ENCODE results near the gene ATP5F1D.
"Not testable (repeated sequence)": the region's sequence is repeated elsewhere in the genome, so short reads cannot be mapped to it uniquely, and the experiment has no call there.

ATP5F1D gene

DNA sequence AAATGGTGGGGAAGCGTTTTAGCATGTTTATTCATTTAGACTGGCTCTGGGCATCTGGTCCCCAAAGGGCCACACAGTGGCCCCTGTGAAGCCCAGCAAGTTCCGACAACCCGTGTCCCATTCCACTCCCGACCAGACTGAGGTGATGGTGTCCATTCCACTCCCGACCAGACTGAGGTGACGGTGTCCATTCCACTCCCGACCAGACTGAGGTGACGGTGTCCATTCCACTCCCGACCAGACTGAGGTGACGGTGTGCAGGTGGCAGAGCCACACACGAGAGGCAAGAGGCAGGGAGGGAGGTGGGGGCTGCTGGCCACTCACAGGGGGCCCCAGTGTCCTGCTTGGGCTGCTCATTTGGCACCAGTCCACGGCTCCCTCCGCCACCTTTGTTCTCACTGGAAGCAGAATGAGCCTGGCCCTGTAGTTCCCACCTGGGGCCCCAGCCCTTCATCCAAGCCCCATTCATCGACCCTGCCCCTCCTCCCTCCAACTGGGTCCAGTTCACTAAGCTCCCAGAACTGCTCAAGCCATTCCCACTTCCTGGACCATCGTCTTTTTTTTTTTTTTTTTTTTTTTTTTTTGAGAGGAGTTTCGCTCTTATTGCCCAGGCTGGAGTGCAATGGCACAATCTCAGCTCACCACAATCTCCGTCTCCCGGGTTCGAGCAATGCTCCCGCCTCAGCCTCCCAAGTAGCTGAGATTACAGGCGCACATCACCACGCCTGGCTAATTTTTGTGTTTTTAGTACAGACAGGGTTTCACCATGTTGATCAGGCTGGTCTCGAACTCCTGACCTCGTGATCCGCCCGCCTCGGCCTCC, 4.9 kb downstream of the ATP5F1D start:
- DNase-seq (ENCODE audit: low read depth, low spot score) = not testable (repeated sequence)

DNA sequence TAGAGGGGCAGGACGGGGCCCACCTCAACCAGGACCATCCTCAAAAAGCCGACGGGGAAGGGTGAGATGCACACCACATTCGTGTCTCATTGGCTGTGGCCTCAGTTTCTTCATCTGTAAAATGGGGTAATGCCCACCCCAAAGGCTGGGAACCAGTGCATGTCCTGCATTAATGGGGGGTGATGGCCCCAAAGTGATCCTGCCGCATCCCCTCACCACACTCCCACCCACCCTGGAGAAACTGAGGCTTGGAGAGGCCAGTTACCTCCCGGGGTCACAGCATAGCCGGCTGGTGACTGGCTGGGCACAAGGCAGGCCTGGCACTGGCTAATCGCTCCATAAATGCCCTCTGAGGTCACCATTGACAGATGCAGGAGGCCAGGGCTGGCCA, 6.2 kb downstream of the ATP5F1D start:
- no peak for DNase-seq (ENCODE audit: low read depth, low spot score)

DNA sequence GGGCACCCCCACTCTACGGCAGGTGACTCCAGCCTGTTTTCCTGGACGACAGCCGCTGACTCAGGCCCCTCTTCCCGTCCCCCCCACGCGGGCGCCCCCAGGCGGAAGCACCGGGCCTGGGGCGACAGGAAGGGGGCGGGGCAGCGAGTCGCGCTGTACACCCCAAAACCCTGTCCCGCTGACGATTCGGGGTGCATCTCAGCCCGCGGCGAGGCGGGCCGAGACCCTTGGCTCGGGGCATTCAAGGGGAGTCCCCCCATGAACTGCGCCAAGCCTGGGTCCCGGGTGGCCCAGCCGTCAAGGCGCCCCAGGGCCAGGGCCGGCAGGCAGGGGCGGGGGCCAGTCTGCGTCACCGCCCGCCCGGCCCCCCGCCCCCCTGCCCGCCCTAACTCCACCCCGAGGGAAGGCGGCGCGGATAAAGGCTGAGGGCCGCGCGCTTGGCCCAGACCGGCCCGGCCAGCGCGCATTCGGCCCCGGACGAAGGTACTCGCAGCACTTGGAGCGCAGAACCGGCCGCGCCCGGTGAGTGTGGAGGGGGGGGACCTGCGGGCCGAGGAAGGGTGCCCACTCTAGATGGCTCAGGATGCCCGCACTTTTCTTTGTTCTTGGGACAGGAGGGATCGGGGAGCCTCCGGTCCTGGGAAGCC, 6.7 kb downstream of the ATP5F1D start, which contains the start of gene MIDN:
Gene MIDN (plus strand): TSS at position 445 of the 647 bp plus-strand sequence. CDS start 1,714 bp downstream, outside the sequence.
- no peak for DNase-seq (ENCODE audit: low read depth, low spot score)

DNA sequence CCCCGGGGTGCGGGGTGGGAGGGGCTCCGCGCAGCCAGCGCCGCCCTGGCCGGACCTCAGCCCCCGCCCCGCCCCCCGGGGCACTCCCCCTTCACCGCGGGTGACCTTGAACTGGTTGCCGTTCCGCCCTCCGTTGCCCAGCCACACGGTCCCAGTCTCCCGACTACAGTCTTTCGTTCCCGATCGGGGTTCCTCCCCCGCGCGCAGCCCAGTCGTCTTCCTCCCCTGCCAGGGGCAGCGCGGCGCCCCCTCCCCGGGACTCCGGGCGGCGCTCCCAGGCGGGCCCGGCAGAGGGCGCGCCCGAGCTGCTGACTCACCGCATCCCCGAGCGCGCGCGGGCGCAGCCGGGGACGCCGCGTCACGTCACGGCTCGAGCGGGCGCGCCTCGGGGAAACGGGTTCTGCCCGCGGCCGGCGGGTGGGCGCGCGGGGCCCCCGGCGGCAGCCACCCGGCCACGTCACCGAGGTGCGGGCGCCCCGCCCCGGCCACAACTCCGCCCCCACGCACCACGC, 7.3 kb downstream of the ATP5F1D start:
- DNase-seq (ENCODE audit: low read depth, low spot score) = no peak

DNA sequence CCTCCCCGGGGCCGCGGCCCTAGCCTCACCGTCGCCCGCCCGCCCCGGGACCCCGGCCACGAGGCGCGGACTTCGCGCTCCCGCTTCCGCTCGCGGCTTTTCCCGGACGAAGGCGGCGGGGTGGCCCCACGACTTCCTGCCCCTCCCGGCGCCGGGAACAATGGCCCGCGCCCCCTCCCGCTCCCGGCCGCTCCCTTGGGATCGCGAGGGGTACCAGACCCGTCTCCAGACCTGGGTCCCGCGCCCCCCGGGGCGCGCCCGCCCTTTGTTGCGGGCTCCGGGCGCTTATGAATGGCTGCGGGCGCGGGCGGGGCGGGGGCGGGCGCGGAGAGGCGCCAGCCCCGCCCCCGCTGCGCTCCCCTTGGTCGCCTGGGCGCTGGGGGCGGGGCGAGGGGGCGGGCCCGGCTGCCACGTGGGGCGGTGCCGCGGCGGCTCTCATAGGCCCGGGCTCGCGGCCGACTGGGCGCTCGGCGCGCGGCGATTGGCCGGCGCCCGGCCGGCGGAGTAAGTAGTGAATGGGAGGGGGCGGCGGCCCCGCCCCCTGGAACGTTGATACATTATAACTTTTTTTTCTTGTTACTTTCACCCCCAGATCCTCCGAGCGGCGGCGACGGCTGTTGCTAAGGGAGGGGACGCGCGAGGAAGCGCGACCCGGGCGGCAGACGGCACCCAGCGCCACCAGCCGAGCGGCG, 7.9 kb downstream of the ATP5F1D start:
- peak; percentile 93 for DNase-seq (ENCODE audit: low read depth, low spot score)

DNA sequence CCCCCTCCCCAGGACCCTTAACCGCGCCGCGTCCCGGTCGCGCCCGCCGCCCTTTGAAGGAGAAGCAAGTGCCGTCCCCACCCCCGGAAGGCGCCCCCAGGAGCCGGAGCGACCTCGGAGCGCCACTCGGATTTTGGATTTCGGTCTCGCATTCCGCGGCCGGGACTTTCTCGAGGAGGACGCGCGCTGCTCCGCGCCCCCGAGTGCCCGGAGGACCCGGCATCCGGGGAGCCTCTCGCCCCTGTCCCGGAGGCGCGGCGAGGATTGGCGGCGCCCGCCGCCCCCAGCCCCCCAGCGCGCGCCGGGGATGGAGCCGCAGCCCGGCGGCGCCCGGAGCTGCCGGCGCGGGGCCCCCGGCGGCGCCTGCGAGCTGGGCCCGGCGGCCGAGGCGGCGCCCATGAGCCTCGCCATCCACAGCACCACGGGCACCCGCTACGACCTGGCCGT, 8.5 kb downstream of the ATP5F1D start:
- no peak for DNase-seq (ENCODE audit: low read depth, low spot score)

DNA sequence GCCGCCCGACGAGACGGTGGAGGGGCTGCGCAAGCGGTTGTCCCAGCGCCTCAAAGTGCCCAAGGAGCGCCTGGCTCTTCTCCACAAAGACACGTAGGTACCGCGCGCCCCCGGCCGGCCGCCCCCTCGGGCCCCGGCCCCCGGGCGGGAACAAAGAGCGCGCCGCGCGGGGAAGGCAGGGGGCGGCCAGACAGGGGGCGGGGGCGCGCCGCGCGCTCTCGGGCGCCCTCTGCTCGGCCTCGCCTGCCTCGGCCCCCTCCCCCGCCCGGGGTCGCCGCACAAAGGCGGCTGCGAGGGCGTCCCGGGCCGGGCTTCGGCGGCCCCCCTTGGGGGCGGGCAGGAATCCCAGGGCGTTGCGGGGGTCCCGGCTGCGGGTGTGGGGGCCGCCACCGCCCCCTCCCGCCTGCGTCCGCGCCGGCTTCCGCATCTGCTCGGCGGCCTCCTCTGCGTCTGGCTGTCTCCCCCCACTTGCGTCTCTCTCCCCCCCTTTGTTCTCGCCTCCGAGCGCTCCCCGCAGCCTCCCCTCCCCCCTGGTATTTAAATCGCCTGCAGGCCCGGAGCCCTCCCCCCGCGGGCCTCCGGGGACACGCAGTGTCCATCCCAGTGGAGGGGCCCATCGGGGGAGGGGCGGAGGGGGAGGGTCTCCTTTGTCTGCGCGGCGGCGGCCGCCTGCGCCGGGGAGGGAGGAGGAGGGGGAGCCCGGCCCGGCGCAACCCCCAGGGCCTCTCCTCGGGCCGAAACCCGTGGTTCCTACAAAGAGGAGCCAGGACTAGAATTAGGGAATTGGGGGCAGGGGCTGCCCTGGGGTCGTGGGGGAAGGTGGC, 9.1 kb downstream of the ATP5F1D start:
- no peak for DNase-seq (ENCODE audit: low read depth, low spot score)

DNA sequence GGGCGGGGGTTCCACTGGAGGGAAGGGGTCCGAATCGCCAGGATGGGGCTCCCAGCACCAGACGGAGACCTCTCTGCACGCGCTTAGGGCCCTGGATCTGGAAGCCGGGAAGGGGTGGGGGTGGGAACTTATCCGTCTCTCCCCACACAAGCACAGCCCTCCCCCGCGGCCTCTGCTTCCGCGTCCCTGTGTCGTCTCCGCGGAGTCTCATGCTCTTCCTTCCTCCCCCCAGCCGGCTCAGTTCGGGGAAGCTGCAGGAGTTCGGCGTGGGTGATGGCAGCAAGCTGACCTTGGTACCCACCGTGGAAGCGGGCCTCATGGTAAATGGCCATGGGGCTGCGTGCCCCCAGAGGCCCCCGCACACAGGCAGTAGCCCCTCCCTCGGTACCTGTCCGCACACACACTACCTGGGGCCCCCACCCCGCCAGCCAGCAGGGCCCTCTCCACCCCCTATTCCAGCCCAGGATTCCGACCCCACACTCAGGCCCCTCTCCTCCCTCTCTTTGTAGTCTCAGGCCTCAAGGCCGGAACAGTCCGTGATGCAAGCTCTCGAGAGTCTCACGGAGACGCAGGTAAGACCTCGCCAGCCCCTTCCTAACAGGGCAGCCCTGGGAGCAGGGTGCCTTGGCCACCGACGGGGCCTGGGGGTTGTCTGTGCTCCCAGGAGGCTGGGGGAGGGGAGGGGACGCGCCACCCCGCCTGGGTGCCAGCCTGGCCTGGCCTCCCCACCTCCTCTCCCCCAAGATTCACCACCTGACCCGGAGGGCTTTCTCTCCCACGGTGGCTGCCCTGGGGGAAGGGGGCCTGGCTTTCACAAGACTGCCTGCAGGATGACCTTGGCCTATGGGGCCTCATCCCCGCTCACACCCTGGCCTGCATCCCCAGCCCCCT, 10.0 kb downstream of the ATP5F1D start:
- DNase-seq (ENCODE audit: low read depth, low spot score) = no peak

DNA sequence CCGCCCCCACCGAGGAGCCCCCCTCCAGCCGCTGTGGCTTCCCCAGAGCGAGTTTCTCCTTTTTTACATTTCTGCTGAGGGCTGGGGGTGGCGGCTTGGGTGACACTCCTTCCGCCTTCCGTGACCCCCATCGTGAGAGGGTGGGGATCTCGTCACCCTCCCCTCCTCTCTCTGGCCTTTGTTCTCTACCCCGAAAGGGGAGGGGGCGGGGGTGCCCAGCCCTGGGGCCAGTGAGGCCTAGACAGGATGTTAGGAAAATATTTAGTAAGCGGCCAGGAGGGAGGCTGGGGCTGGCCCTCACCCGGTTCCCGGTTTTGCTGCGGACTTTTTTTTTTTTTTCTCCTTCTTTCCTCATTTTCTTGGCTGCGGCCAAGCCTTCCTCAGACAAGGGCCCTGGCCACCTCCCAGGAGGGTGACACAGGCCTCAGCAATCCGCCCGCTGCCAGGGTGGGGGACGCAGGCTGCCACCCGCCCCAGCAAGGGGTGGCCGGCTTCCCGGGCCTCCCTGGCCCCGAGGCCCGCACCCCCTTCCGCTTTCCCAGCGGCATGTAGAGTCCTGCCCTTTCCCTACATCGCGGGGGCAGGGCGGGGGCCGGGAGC, 10.8 kb downstream of the ATP5F1D start:
- DNase-seq (ENCODE audit: low read depth, low spot score) = peak; percentile 85

DNA sequence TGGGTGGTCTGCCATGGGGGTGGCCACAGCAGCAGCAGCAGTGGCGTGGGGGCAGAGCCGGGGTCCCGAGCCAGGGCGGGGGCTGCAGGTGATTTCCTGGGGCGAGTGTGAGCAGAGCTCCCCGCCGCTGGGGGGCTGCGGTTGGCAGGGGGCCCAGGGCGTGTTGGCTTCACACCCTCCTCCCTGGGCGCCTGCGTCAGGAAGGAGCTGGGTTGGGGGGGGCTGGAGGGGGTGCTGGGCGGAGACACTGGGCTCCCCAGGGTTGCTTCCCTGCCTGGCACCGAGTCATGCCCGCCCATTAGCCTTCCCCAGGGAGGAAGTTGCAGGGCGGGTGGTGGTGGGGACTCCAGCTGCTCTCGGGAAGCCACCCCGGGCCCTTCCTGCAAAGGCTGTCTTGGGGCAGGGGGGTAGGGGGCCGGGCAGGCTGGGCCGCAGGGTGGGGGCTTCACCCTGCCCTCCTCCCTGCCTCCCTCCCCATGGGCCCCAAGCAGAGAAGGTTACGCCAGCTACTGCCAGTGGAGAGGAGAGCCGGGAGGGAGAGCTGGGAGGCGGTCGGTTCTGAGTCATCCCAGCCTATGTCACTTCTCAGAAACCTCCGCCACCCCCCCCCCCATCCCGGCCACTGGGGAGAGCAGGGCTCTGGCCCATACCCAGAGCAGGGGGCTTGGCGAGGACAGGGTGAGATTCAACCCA, 11.4 kb downstream of the ATP5F1D start:
- DNase-seq (ENCODE audit: low read depth, low spot score) = peak; percentile 91

DNA sequence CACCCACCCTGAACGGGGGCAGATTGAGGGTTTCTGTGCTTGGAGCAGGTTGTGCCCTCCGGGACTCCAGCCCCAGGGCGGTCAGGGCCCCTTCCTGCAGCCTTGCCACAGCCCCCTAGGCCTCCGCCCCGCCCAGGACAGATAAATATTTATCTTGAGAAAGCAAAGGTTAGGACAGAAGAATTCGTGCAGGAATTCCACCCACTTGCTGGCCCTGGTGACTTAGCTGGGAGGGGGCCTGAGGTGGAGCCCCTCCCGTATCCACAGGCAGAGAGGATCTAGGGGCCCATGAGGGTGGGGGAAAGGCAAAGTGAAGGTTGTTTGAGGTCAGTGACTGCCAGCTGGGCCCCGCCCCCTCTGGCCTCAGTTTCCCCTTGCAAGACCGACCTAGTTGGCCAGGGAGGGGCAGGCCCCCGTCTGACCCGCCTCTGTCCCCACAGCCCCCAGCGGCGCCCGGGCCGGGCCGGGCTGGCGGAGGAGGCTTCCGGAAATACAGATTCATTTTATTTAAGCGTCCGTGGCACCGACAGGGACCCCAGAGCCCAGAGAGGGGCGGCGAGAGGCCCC, 12.0 kb downstream of the ATP5F1D start:
- peak; percentile 78 for DNase-seq (ENCODE audit: low read depth, low spot score)

DNA sequence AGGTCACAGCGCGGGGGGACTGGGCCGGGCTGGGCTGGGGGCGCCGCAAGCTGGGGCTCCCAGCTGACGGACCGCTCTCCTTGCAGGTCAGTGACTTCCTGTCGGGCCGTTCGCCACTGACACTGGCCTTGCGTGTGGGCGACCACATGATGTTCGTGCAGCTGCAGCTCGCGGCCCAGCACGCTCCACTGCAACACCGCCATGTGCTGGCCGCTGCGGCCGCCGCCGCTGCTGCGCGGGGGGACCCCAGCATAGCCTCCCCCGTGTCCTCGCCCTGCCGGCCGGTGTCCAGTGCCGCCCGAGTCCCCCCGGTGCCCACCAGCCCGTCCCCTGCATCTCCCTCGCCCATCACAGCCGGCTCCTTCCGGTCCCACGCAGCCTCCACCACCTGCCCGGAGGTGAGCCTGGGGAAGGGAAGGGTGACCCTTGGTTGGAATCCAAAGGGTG, 12.6 kb downstream of the ATP5F1D start:
- no peak for DNase-seq (ENCODE audit: low read depth, low spot score)

DNA sequence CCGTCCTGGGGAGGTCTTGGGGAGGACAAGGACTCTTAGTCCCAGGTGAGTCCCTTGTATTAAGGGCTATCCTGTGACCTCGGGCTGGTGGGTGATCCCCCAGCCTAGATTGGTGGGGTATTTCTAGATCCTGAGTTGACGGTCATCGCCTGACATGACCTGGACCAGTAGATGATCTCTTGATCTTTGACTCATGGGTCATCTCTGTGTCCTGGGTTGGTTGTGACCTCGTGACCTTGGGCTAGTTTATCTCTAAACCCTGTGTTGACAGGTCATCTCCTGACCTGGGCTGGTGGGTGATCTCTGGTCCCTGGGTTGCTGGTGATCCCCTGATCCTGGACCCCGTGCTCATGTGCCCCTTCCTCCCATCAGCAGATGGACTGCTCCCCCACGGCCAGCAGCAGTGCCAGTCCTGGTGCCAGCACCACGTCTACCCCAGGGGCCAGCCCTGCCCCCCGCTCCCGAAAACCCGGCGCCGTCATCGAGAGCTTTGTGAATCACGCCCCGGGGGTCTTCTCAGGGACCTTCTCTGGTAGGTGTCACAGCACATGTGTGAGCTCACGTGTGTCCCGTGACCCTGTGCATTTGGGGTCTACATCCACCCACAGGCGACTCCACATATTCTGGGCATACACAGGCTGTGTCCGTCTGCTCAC, 13.1 kb downstream of the ATP5F1D start:
- DNase-seq (ENCODE audit: low read depth, low spot score) = no peak

DNA sequence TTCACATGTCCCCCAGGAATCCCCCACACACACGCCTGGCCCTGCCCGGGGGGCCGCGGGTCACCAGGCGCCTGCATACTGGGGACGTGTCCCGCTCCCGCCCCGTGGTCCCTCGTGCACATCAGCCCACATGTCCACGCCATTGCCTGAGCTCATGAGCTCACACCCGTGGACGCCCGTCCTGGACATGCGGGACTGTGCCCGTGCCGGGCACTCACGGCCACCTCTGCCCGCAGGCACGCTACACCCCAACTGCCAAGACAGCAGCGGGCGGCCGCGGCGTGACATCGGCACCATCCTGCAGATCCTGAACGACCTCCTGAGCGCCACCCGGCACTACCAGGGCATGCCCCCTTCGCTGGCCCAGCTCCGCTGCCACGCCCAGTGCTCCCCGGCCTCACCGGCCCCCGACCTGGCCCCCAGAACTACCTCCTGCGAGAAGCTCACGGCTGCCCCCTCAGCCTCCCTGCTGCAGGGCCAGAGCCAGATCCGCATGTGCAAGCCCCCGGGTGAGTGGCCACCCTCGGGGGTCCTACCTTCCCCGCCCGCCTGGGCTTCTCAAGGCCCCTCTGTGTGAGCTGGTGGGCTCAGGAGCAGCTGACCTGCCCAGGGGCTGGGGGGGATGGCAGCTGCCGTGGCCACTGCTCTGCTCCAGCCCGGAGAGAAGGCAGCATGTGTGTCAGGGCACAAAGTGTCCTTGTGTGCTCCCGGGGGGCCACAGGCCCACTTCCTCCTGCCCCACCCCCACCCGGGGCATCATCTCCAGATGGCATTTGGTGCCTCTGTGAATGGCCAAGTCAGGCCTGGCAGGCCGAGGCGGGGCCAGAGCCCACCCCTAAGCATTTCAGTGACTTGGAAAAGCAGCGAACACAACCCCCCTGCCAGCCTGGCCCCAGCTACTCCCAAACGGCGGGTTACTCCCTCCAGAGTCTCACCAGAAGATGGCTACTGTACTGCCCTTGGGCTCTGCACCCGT, 13.9 kb downstream of the ATP5F1D start:
- no peak for DNase-seq (ENCODE audit: low read depth, low spot score)

DNA sequence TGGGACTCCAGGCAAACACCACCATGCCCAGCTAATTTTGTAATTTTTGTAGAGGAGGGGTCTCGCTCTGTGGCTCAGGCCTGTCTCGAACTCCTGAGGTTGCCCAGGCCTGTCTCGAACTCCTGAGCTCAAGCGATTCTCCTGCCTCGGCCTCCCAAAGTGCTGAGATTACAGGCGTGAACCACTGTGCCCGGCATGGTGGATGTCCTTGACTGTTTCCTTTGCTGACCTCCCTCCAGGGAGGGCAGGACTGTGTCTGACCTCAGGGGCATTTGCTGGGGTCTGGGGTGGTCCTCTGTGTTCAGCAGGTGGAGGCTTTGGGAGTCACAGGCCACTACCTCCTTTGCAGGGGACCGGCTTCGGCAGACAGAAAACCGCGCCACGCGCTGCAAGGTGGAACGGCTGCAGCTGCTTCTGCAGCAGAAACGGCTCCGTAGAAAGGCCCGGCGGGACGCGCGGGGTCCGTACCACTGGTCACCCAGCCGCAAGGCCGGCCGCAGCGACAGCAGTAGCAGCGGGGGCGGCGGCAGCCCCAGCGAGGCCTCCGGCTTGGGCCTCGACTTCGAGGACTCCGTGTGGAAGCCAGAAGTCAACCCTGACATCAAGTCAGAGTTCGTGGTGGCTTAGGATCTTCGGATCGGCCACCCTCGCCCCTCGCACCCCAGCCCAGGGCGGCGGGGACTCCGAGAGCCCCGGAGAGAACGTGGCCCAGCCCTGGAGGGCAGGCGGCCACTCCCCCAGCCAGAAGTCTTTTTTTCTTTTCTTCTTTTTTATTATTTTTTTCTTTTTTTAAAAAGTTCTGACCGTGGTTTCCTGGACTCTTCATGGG, 15.3 kb downstream of the ATP5F1D start:
- DNase-seq (ENCODE audit: low read depth, low spot score) = no peak

DNA sequence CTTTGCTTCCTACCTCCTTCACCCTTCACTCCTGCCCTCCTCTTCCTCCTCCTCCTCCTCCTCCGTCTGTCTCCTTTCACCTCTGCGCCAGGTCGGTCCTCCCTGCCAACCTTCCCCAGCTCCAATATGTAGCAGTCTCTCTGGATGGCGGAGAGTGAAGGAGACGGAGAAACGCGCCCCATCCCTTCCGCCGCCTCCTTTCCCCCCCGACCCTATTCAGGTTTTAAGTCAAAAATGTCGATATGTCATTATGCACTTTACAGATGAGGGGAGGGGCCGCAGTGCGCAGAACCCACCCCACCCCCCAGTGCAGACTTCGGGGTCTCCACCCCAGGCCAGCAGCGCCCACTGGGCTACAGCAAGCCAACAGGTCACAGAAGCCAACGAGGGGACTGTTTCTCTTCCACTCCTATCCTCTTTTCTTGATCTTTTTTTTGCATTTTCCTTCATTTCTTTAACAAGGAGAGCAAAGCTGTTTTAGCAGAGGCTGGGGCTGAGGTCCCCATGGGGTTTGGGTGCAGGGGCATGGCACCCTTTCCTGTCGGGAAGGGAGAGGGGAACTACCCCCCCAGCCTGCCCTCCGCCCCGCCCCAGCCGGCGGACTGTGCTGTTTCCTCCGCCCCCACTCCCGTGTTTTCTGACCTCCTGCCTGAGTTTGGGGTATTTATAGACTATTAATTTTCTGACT, 16.1 kb downstream of the ATP5F1D start:
- no peak for DNase-seq (ENCODE audit: low read depth, low spot score)

All from smooth muscle cell of the brain vasculature (primary cell).